ENCODE data around the gene PPP2R5C.

Gene PPP2R5C

GRCh38 chr14:101929096-101929495 is 167.6 kb downstream of the PPP2R5C start:
- TF ChIP-seq TCF4 (CRISPR knock-in tag; IDR thresholded peaks at IDR 0.05; ENCODE audit: borderline replicate concordance) (no peak), SNAI2 (CRISPR knock-in tag; IDR thresholded peaks at IDR 0.05) (no peak), TSHZ2 (CRISPR knock-in tag; IDR thresholded peaks at IDR 0.05) (no peak), GLIS3 (CRISPR knock-in tag; IDR thresholded peaks at IDR 0.05) (no peak), ISL1 (CRISPR knock-in tag; IDR thresholded peaks at IDR 0.05) (no peak), ZFP30 (CRISPR knock-in tag; IDR thresholded peaks at IDR 0.05) (no peak), ZNF8 (CRISPR knock-in tag; IDR thresholded peaks at IDR 0.05) (no peak), ARNTL (CRISPR knock-in tag; IDR thresholded peaks at IDR 0.05; ENCODE audit: borderline replicate concordance, low read depth) (no peak), CREB5 (CRISPR knock-in tag; IDR thresholded peaks at IDR 0.05; ENCODE audit: low read depth) (no peak), RARB (CRISPR knock-in tag; IDR thresholded peaks at IDR 0.05) (no peak), POU6F1 (CRISPR knock-in tag; IDR thresholded peaks at IDR 0.05; ENCODE audit: borderline replicate concordance, low read depth) (no peak)
- ATAC-seq = no peak

GRCh38 chr14:101929946-101930345 is 168.4 kb downstream of the PPP2R5C start:
- no peak for ATAC-seq
- TF ChIP-seq ZFP3 (CRISPR knock-in tag; IDR thresholded peaks at IDR 0.05) = no peak
- no peak for TF ChIP-seq RARB (CRISPR knock-in tag; IDR thresholded peaks at IDR 0.05)
- TF ChIP-seq ARNTL (CRISPR knock-in tag; IDR thresholded peaks at IDR 0.05; ENCODE audit: borderline replicate concordance, low read depth) = no peak
- TF ChIP-seq OSR1 (CRISPR knock-in tag; IDR thresholded peaks at IDR 0.05) = no peak
- no peak for TF ChIP-seq GLIS3 (CRISPR knock-in tag; IDR thresholded peaks at IDR 0.05)
- TF ChIP-seq ZNF8 (CRISPR knock-in tag; IDR thresholded peaks at IDR 0.05) = no peak
- TF ChIP-seq SNAI2 (CRISPR knock-in tag; IDR thresholded peaks at IDR 0.05) = no peak
- no peak for TF ChIP-seq ESRRG (CRISPR knock-in tag; IDR thresholded peaks at IDR 0.05)
- TF ChIP-seq CSDC2 (CRISPR knock-in tag; IDR thresholded peaks at IDR 0.05) = no peak
- no peak for TF ChIP-seq ISL1 (CRISPR knock-in tag; IDR thresholded peaks at IDR 0.05)
- no peak for TF ChIP-seq TOX (CRISPR knock-in tag; IDR thresholded peaks at IDR 0.05; ENCODE audit: borderline replicate concordance)
- TF ChIP-seq ZFP30 (CRISPR knock-in tag; IDR thresholded peaks at IDR 0.05) = no peak
- no peak for TF ChIP-seq TSHZ2 (CRISPR knock-in tag; IDR thresholded peaks at IDR 0.05)
- no peak for TF ChIP-seq CREB5 (CRISPR knock-in tag; IDR thresholded peaks at IDR 0.05; ENCODE audit: low read depth)

- TF ChIP-seq TOX (CRISPR knock-in tag; IDR thresholded peaks at IDR 0.05; ENCODE audit: borderline replicate concordance) (no peak), SNAI2 (CRISPR knock-in tag; IDR thresholded peaks at IDR 0.05) (no peak), TCF4 (CRISPR knock-in tag; IDR thresholded peaks at IDR 0.05; ENCODE audit: borderline replicate concordance) (no peak), ISL1 (CRISPR knock-in tag; IDR thresholded peaks at IDR 0.05) (no peak), GLIS3 (CRISPR knock-in tag; IDR thresholded peaks at IDR 0.05) (no peak)
- no peak for ATAC-seq
These were observed 171.2 kb downstream of the PPP2R5C start for GRCh38 chr14:101932673-101933072.

- no peak for ATAC-seq
- no peak for TF ChIP-seq ZFP30 (CRISPR knock-in tag; IDR thresholded peaks at IDR 0.05)
- TF ChIP-seq GLIS3 (CRISPR knock-in tag; IDR thresholded peaks at IDR 0.05) = no peak
- TF ChIP-seq ZFP3 (CRISPR knock-in tag; IDR thresholded peaks at IDR 0.05) = no peak
These were observed 171.7 kb downstream of the PPP2R5C start for GRCh38 chr14:101933209-101933608.

Measured in SK-N-SH treated with all-trans-retinoic acid at 6 μM for 48 hours (cell line).